Loucy (cell line): ENCODE data around the gene PKD2L2.

Experiments
- H2AFZ ChIP-seq: fragments of 200-600 bp; sonication (generic); 2 replicates; pipeline ENCODE4 v1.6.0; 2016; ENCODE audit warnings: antibody characterized with exemption, mild to moderate bottlenecking, low read length, moderate library complexity
- H3F3A ChIP-seq: fragments of 200-600 bp; 2 replicates; pipeline ENCODE4 v1.6.0; 2016; ENCODE audit warnings: antibody characterized with exemption, low read depth, mild to moderate bottlenecking
- H3K27me3 ChIP-seq: fragments of 200-600 bp; sonication (generic); 2 replicates; pipeline ENCODE4 v1.6.1; 2014; ENCODE audit warnings: low read length, mild to moderate bottlenecking; ENCODE audit not compliant: insufficient read depth, poor library complexity, severe bottlenecking
- H3K36me3 ChIP-seq: fragments of 200-600 bp; sonication (generic); 2 replicates; pipeline ENCODE4 v1.6.1; 2016; ENCODE audit warnings: low read length; ENCODE audit not compliant: insufficient read depth
- H3K4me1 ChIP-seq: fragments of 200-600 bp; sonication (generic); 2 replicates; pipeline ENCODE4 v1.5.1; 2014; ENCODE audit warnings: low read length, mild to moderate bottlenecking; ENCODE audit not compliant: insufficient read depth, poor library complexity, severe bottlenecking
- H3K4me2 ChIP-seq: fragments of 200-600 bp; sonication (generic); 2 replicates; pipeline ENCODE4 v1.6.0; 2014; ENCODE audit warnings: antibody characterized with exemption, low read length, low read depth, mild to moderate bottlenecking; ENCODE audit not compliant: poor library complexity, severe bottlenecking
- H3K4me3 ChIP-seq: fragments of 200-600 bp; sonication (generic); 2 replicates; pipeline ENCODE4 v1.5.1; 2014; ENCODE audit warnings: low read length, mild to moderate bottlenecking, mixed read lengths; ENCODE audit not compliant: poor library complexity, severe bottlenecking
- H3K79me2 ChIP-seq: fragments of 200-600 bp; sonication (generic); 2 replicates; pipeline ENCODE4 v1.6.1; 2014; ENCODE audit warnings: low read length; ENCODE audit not compliant: insufficient read depth
- H3K9ac ChIP-seq: fragments of 200-600 bp; sonication (generic); 2 replicates; pipeline ENCODE4 v1.6.0; 2014; ENCODE audit warnings: mild to moderate bottlenecking, low read depth, low read length, moderate library complexity; ENCODE audit not compliant: poor library complexity, severe bottlenecking
- H3K9me2 ChIP-seq: fragments of 200-600 bp; sonication (generic); replicated peaks from 2 replicates; pipeline ENCODE4 v1.6.1; 2016; ENCODE audit warnings: low read depth, low read length, mixed read lengths
- H3K9me3 ChIP-seq: fragments of 200-600 bp; sonication (generic); 2 replicates; pipeline ENCODE4 v1.6.1; 2014; ENCODE audit warnings: mild to moderate bottlenecking, antibody characterized with exemption, low read length, low read depth; ENCODE audit not compliant: insufficient read depth
- H4K20me1 ChIP-seq: fragments of 200-600 bp; sonication (generic); 2 replicates; pipeline ENCODE4 v1.6.0; 2014; ENCODE audit warnings: antibody characterized with exemption, low read length, mild to moderate bottlenecking; ENCODE audit not compliant: insufficient read depth, poor library complexity, severe bottlenecking
- EZH2phosphoT487 ChIP-seq: fragments of 200-600 bp; IDR thresholded peaks from 2 replicates; pipeline ENCODE4 v1.6.1; 2018; ENCODE audit warnings: antibody characterized with exemption, mild to moderate bottlenecking, moderate library complexity, borderline replicate concordance
- TF ChIP-seq, protein P1 (sequence below): fragments of 200-600 bp; sonication (generic); conservative IDR thresholded peaks from 2 replicates; pipeline ENCODE4 v1.5.1; 2014; ENCODE audit warnings: mild to moderate bottlenecking, antibody characterized with exemption, low read length

The PKD2L2 gene

DNA sequence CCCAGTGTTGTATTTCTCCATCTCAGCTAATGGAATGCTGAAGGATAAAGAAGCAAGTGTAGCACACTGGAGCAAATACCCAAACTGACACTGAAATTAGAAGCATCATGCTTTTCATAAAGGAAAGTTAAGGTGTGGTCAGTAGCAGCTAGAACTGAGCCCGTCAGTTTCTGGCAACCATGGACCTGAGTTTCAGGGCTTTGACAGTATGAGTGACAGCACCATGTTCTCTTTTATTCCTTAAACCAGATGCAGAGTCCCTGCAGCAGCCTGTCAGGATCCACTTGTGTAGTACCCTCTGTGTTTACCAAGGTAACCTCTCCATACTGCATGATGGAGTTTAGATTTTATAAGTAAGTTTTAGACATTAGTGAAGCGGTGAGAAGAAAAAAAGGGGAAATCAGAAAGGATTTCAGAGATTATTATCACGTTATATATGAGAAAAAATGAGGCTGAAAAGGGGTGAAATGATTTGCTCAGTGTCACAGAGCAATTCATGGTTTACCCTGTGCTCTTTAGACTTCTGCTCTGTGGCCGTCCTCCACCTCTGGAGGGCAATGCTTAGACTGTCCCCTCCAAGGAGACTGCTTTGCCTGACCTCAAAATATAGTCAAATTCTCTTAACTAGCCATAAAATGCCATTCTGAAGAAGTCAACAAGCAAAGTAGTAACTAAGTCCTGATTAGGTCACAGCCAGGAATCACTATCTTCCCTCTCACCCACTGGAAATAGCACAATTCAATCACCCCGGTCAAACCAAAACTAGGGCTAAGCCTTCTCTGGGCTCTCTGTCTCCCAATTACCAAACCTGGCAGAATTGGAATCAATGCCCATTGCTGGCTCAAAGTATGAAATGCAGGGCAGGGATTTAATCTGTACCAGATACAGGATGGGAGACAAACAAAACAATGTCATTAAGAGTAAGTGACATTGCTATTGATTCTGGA, 32.1 kb upstream of the PKD2L2 start:
- no peaks in the 10 kb centered on the region for H4K20me1 ChIP-seq
- H3K9ac ChIP-seq = peak overlapping the region; percentile 66
- H3K4me2 ChIP-seq = peak overlapping the region; percentile 77
- peaks cover 13% of the 10 kb centered on the region for H3F3A ChIP-seq
- TF ChIP-seq EZH2phosphoT487 = no peak
- TF ChIP-seq, protein P1, sequence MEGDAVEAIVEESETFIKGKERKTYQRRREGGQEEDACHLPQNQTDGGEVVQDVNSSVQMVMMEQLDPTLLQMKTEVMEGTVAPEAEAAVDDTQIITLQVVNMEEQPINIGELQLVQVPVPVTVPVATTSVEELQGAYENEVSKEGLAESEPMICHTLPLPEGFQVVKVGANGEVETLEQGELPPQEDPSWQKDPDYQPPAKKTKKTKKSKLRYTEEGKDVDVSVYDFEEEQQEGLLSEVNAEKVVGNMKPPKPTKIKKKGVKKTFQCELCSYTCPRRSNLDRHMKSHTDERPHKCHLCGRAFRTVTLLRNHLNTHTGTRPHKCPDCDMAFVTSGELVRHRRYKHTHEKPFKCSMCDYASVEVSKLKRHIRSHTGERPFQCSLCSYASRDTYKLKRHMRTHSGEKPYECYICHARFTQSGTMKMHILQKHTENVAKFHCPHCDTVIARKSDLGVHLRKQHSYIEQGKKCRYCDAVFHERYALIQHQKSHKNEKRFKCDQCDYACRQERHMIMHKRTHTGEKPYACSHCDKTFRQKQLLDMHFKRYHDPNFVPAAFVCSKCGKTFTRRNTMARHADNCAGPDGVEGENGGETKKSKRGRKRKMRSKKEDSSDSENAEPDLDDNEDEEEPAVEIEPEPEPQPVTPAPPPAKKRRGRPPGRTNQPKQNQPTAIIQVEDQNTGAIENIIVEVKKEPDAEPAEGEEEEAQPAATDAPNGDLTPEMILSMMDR = no peak
- no peaks in the 10 kb centered on the region for H3K36me3 ChIP-seq
- H3K27me3 ChIP-seq = no peaks in the 10 kb centered on the region
- H3K9me2 ChIP-seq = no peaks in the 10 kb centered on the region
- H3K9me3 ChIP-seq = no peaks in the 10 kb centered on the region
- H2AFZ ChIP-seq = peak overlapping the region; percentile 87
- peak overlapping the region; percentile 71 for H3K4me3 ChIP-seq
- H3K4me1 ChIP-seq = peaks cover 49% of the 10 kb centered on the region
- H3K79me2 ChIP-seq = no peaks in the 10 kb centered on the region

DNA sequence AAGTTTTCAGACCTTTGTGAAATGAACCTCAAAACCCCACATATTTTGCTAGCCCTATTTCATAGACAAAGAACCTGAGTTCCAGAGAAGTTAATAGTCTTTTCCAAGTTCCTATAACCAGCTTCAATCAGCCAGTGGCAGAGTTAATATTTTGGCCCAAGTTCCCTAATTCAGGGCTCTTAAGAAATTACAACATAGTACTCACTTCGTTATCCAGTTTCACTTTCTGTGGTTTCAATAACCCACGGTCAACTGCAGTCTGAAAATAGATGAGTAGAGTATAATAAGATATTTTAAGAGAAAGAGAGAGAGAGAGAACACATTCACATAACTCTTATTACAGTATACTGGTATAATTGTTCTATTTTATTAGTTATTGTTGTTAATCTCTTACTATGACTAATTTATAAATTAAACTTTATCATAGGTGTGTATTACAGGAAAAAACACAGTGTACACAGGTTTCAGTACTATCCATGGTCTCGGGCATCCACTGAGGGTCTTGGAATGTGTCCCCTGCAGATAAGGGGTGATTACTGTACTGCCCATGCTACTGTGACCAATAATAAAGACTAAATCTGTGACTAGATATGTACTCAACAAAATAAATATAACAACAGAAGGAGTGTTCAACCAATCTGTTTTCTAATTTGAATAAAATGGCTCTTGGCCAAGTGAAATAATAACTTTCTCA, 30.9 kb upstream of the PKD2L2 start:
- Histone ChIP-seq H3K27me3 (no peaks in the 10 kb centered on the region), H3K4me1 (peaks cover 51% of the 10 kb centered on the region), H4K20me1 (no peaks in the 10 kb centered on the region), H3K4me3 (peak overlapping the region; percentile 71), H3F3A (peaks cover 13% of the 10 kb centered on the region), H3K9me2 (no peaks in the 10 kb centered on the region), H3K36me3 (no peaks in the 10 kb centered on the region), H3K79me2 (no peaks in the 10 kb centered on the region), H3K9ac (peak overlapping the region; percentile 66), H3K4me2 (peak overlapping the region; percentile 77), H2AFZ (peak overlapping the region; percentile 87), H3K9me3 (no peaks in the 10 kb centered on the region)
- TF ChIP-seq EZH2phosphoT487 = no peak
- TF ChIP-seq, protein P1 = no peak

DNA sequence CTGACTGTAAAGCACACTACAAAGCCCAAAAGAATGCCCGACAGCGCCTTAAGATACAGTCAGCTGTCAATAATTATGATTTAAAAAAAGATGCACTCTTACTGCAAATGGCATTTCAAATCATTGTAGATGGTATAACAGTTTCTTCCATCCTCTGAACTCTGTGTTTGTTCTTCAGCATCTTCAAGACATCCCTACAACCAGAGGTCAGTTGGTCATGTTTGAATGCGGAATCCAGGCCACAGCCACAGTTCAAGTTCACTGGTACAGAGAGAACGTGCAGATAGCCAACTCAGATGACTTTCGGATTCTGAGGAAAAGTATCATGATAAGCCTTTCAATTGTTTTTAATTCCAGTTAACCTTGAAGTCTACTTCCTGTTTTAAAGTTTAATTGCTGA, 30.3 kb upstream of the PKD2L2 start:
- Histone ChIP-seq H3F3A (peaks cover 13% of the 10 kb centered on the region), H3K9ac (peak overlapping the region; percentile 66), H3K36me3 (no peaks in the 10 kb centered on the region), H3K9me2 (no peaks in the 10 kb centered on the region), H3K4me2 (peak overlapping the region; percentile 77), H3K79me2 (no peaks in the 10 kb centered on the region), H2AFZ (peak overlapping the region; percentile 87; the same call in 1 of the 2 replicates), H3K4me3 (no peak overlapping the region), H4K20me1 (no peaks in the 10 kb centered on the region), H3K9me3 (no peaks in the 10 kb centered on the region), H3K4me1 (peaks cover 51% of the 10 kb centered on the region), H3K27me3 (no peaks in the 10 kb centered on the region)
- TF ChIP-seq, protein P1 = no peak
- no peak for TF ChIP-seq EZH2phosphoT487
